K562 (cell line): ENCODE measurements around the gene POU3F1. TPM values are rescaled to one million over a fixed set of nuclear protein-coding genes. Genes with fewer than 3 reads are reported as not detected.

Experiments
- BACH1 ChIP-seq: fragments of 200-800 bp; sonication (Bioruptor generic); IDR thresholded peaks from 2 replicates; pipeline ENCODE4 v1.6.1; 2016; ENCODE audit warnings: missing genetic modification characterization, missing compliant biosample characterization
- CBX8 ChIP-seq: fragments of 200-600 bp; sonication (generic); IDR thresholded peaks from 2 replicates; pipeline ENCODE4 v1.6.1; 2012; ENCODE audit warnings: borderline replicate concordance, mixed run types, low read depth, mild to moderate bottlenecking, moderate library complexity, mixed read lengths, low read length, control low read depth, inconsistent platforms; ENCODE audit not compliant: poor library complexity, severe bottlenecking; ENCODE audit errors: extremely low read depth
- CHAMP1 ChIP-seq: fragments of 450-650 bp; IDR thresholded peaks from 2 replicates; pipeline ENCODE4 v1.6.1; 2016; ENCODE audit warnings: mild to moderate bottlenecking
- CTCFL ChIP-seq: IDR thresholded peaks from 2 replicates; pipeline ENCODE4 v1.6.1; 2011; ENCODE audit warnings: borderline replicate concordance, low read depth, mild to moderate bottlenecking, moderate library complexity, low read length; ENCODE audit not compliant: insufficient read depth, poor library complexity, severe bottlenecking
- GATAD2A ChIP-seq: fragments of 450-650 bp; IDR thresholded peaks from 2 replicates; pipeline ENCODE4 v1.6.1; 2017
- GATAD2B ChIP-seq: fragments of 450-650 bp; IDR thresholded peaks from 2 replicates; pipeline ENCODE4 v1.6.1; 2017; ENCODE audit warnings: mild to moderate bottlenecking, borderline replicate concordance
- ILK ChIP-seq: fragments of 450-650 bp; IDR thresholded peaks from 2 replicates; pipeline ENCODE4 v1.6.1; 2016; ENCODE audit warnings: missing genetic modification characterization, low read depth, mild to moderate bottlenecking, missing compliant biosample characterization, moderate library complexity, borderline replicate concordance
- MCM3 ChIP-seq: fragments of 450-650 bp; IDR thresholded peaks from 2 replicates; pipeline ENCODE4 v1.6.1; 2016
- MECOM ChIP-seq: fragments of 250-450 bp; sonication (Bioruptor Pico); IDR thresholded peaks from 2 replicates; pipeline ENCODE4 v1.8.0; 2022; ENCODE audit warnings: inconsistent platforms
- MITF ChIP-seq: IDR thresholded peaks from 2 replicates; pipeline ENCODE4 v1.6.1; 2014; ENCODE audit warnings: antibody characterized with exemption
- NFATC3 ChIP-seq: fragments of 450-650 bp; IDR thresholded peaks from 2 replicates; pipeline ENCODE4 v1.6.1; 2017; ENCODE audit warnings: mild to moderate bottlenecking
- PCBP1 ChIP-seq: fragments of 200-400 bp; formaldehyde crosslinking; IDR thresholded peaks from 2 replicates; pipeline ENCODE4 v1.6.1; 2018; ENCODE audit warnings: mild to moderate bottlenecking, low read depth, low read length; ENCODE audit not compliant: poor library complexity, severe bottlenecking
- POLR2A ChIP-seq: fragments of 450-650 bp; conservative IDR thresholded peaks from 2 replicates; pipeline ENCODE4 v1.6.1; 2016
- POLR2AphosphoS5 ChIP-seq: IDR thresholded peaks from 2 replicates; pipeline ENCODE4 v1.6.1; 2011; ENCODE audit warnings: mild to moderate bottlenecking, low read depth, low read length, moderate library complexity; ENCODE audit not compliant: control insufficient read depth, insufficient read depth
- POLR3A ChIP-seq: IDR thresholded peaks from 2 replicates; pipeline ENCODE4 v1.6.1; 2011; ENCODE audit warnings: borderline replicate concordance, mild to moderate bottlenecking, moderate library complexity; ENCODE audit not compliant: insufficient read length, insufficient read depth; ENCODE audit errors: extremely low read depth
- SREBF2 ChIP-seq: sonication (generic); formaldehyde crosslinking; IDR thresholded peaks from 2 replicates; pipeline ENCODE4 v1.4.0; 2020; ENCODE audit warnings: mild to moderate bottlenecking, missing genetic modification reagents
- TRIM24 ChIP-seq, 2 experiments: fragments of 450-650 bp; IDR thresholded peaks; 2 replicates each; pipeline ENCODE4 v1.6.1; 2016
- WHSC1 ChIP-seq: IDR thresholded peaks from one replicate; pipeline ENCODE4 v1.6.1; 2012; ENCODE audit warnings: low read length, control low read depth, inconsistent platforms
- ZC3H4 ChIP-seq: sonication (generic); formaldehyde crosslinking; IDR thresholded peaks from 2 replicates; pipeline ENCODE4 v1.9.0; 2021; ENCODE audit warnings: missing genetic modification reagents, borderline replicate concordance
- ZEB2 ChIP-seq: fragments of 450-650 bp; IDR thresholded peaks from 2 replicates; pipeline ENCODE4 v1.6.1; 2016
- ZFP30 ChIP-seq: fragments of 250-450 bp; sonication (Bioruptor Pico); IDR thresholded peaks from 2 replicates; pipeline ENCODE4 v1.8.0; 2022; ENCODE audit warnings: moderate library complexity, mild to moderate bottlenecking, inconsistent platforms, borderline replicate concordance
- ZNF274 ChIP-seq: IDR thresholded peaks from 2 replicates; pipeline ENCODE4 v1.6.1; 2011; ENCODE audit warnings: low read depth, mild to moderate bottlenecking, low read length, moderate library complexity, borderline replicate concordance
- ZNF431 ChIP-seq: sonication (generic); formaldehyde crosslinking; IDR thresholded peaks from 2 replicates; pipeline ENCODE4 v1.8.0; 2022; ENCODE audit warnings: mild to moderate bottlenecking, missing genetic modification reagents
- ZNF76 ChIP-seq: fragments of 250-450 bp; sonication (Bioruptor Pico); IDR thresholded peaks from 2 replicates; pipeline ENCODE4 v1.4.0; 2020; ENCODE audit warnings: mild to moderate bottlenecking, moderate library complexity, borderline replicate concordance
- polyA plus RNA-seq, 8 experiments: library from polyadenylated mRNA; depleted of rRNA in 4 of 8; stranded (reverse) in 5 of 8; unstranded in 3 of 8; fragments of >200 nt; fragmentation: Nextera tagmentation in 2 of 8; fragmentation: Illumina TruSeq in 1 of 8; extraction: Ambion mirVana in 2 of 8; extraction: Trizol in 1 of 8; gene quantifications; 2 replicates each; pipeline versions ENCODE4 v1.2.1 to v1.2.3, GENCODE V29; 2011 to 2014; ENCODE audit warnings: inconsistent platforms in 1 of 8, missing spikeins in 1 of 8
- total RNA-seq, 7 experiments: library from RNA; depleted of rRNA in 6 of 7; stranded (reverse); fragments of >200 nt in 6 of 7; fragmentation: Illumina TruSeq in 2 of 7; extraction: Trizol in 2 of 7; gene quantifications; 2 replicates each; pipeline versions ENCODE4 v1.2.1 to v1.2.3, GENCODE V29; 2011 to 2021; ENCODE audit warnings: low replicate concordance in 1 of 7

POU3F1 gene
- total and polyA plus RNA-seq, 9 of the 15 experiments (the other 6 are each of a cell fraction or from before 2014, with no cell fraction given): 0.09 TPM; not detected in 8

GRCh38 chr1:37999430-38000232, 47.0 kb downstream of the POU3F1 start (continued):
- no peak for TF ChIP-seq ZNF274
- no peak for TF ChIP-seq PCBP1
- TF ChIP-seq CBX8: no peak
- TF ChIP-seq GATAD2B: peak; percentile 93; the same call in 1 of the 2 replicates
- no peak for TF ChIP-seq NFATC3
- TF ChIP-seq POLR2A: peak; percentile 81
- TF ChIP-seq ILK: no peak
- no peak for TF ChIP-seq ZFP30 (CRISPR knock-in tag)
- TF ChIP-seq MITF: no peak
- no peak for TF ChIP-seq MECOM (CRISPR knock-in tag)
- TF ChIP-seq BACH1 (tag): peak; percentile 86
- TF ChIP-seq ZNF431: no peak
- no peak for TF ChIP-seq POLR3A
- no peak; the same call in 1 of the 2 replicates for TF ChIP-seq ZEB2
- no peak for TF ChIP-seq ZC3H4 (CRISPR knock-in tag)
- peak; percentile 52; the same call in 1 of the 2 replicates for TF ChIP-seq GATAD2A
- peak; percentile 61 to 79; a peak in 3 of 4 replicates for TF ChIP-seq TRIM24 (IDR thresholded peaks at IDR 0.05)
- no peak for TF ChIP-seq SREBF2 (CRISPR knock-in tag)
- TF ChIP-seq WHSC1: no peak
- TF ChIP-seq POLR2AphosphoS5: peak; percentile 86
- TF ChIP-seq ZNF76 (CRISPR knock-in tag): no peak; the same call in 1 of the 2 replicates
- TF ChIP-seq CTCFL: no peak
- no peak for TF ChIP-seq CHAMP1
- no peak for TF ChIP-seq MCM3
